Astrocyte (in vitro differentiated cells and primary cell): ENCODE data around the gene ITPA. TPM values are rescaled to one million over a fixed set of nuclear protein-coding genes. Genes with fewer than 3 reads are reported as not detected.

Experiments used
- DNase-seq: peaks from one replicate; pipeline ENCODE4 v3.0.0-alpha.2; 2010; ENCODE audit warnings: low read depth
- FAIRE-seq: peaks from 2 replicates; lab custom pipeline; 2011; peaks lifted over from hg19 to GRCh38; lab: Jason Lieb, UNC
- H2AFZ ChIP-seq: 2 replicates; pipeline ENCODE4 v1.6.0; 2012; ENCODE audit warnings: low read depth, low read length, inconsistent platforms
- H3K27ac ChIP-seq: 2 replicates; pipeline ENCODE4 v1.5.1; 2011; ENCODE audit warnings: low read depth, low read length, inconsistent platforms
- H3K27me3 ChIP-seq: 2 replicates; pipeline ENCODE4 v1.6.0; 2011; ENCODE audit warnings: low read length, inconsistent platforms; ENCODE audit not compliant: insufficient read depth
- H3K36me3 ChIP-seq: 2 replicates; pipeline ENCODE4 v1.5.1; 2011; ENCODE audit warnings: low read length, inconsistent platforms; ENCODE audit not compliant: insufficient read depth
- H3K4me1 ChIP-seq: 2 replicates; pipeline ENCODE4 v1.5.1; 2011; ENCODE audit warnings: low read length, inconsistent platforms; ENCODE audit not compliant: insufficient read depth
- H3K4me2 ChIP-seq: 2 replicates; pipeline ENCODE4 v1.6.0; 2012; ENCODE audit warnings: low read length, inconsistent platforms
- H3K4me3 ChIP-seq: 2 replicates; pipeline ENCODE4 v1.5.1; 2011; ENCODE audit warnings: low read depth, mild to moderate bottlenecking, low read length, inconsistent platforms; ENCODE audit not compliant: insufficient read depth
- H3K79me2 ChIP-seq: 2 replicates; pipeline ENCODE4 v1.6.0; 2012; ENCODE audit warnings: mild to moderate bottlenecking, low read length, inconsistent platforms; ENCODE audit not compliant: insufficient read depth
- H3K9ac ChIP-seq: 2 replicates; pipeline ENCODE4 v1.6.0; 2012; ENCODE audit warnings: mild to moderate bottlenecking, low read length, inconsistent platforms
- H3K9me3 ChIP-seq: 2 replicates; pipeline ENCODE4 v1.5.1; 2012; ENCODE audit warnings: low read depth, mild to moderate bottlenecking, low read length, inconsistent platforms; ENCODE audit not compliant: insufficient read depth
- H4K20me1 ChIP-seq: 2 replicates; pipeline ENCODE4 v1.6.0; 2012; ENCODE audit warnings: low read length, inconsistent platforms; ENCODE audit not compliant: insufficient read depth
- H3K27ac Mint-ChIP-seq: one replicate; pipeline ENCODE4 v1.8.0; 2021; ENCODE audit warnings: mild to moderate bottlenecking, mixed read lengths; ENCODE audit not compliant: unreplicated experiment
- H3K27me3 Mint-ChIP-seq: one replicate; pipeline ENCODE4 v1.8.0; 2021; ENCODE audit warnings: low read depth, mixed read lengths; ENCODE audit not compliant: unreplicated experiment
- H3K36me3 Mint-ChIP-seq: one replicate; pipeline ENCODE4 v1.8.0; 2021; ENCODE audit warnings: low read depth, mixed read lengths; ENCODE audit not compliant: unreplicated experiment
- H3K4me1 Mint-ChIP-seq: one replicate; pipeline ENCODE4 v1.8.0; 2021; ENCODE audit warnings: low read depth, mixed read lengths; ENCODE audit not compliant: unreplicated experiment
- H3K4me3 Mint-ChIP-seq: one replicate; pipeline ENCODE4 v1.8.0; 2021; ENCODE audit warnings: mild to moderate bottlenecking, moderate library complexity, mixed read lengths; ENCODE audit not compliant: unreplicated experiment
- H3K9me3 Mint-ChIP-seq: one replicate; pipeline ENCODE4 v1.8.0; 2021; ENCODE audit warnings: mild to moderate bottlenecking, mixed read lengths; ENCODE audit not compliant: unreplicated experiment
- EZH2 ChIP-seq: IDR thresholded peaks from 2 replicates; pipeline ENCODE4 v1.6.1; 2012; ENCODE audit warnings: mild to moderate bottlenecking, low read length, inconsistent platforms; ENCODE audit not compliant: insufficient read depth
- total RNA-seq: library from RNA; stranded (reverse); gene quantifications from 2 replicates; pipeline ENCODE4 v1.2.1, GENCODE V29; 2021
- TF ChIP-seq, protein P1 (sequence below): IDR thresholded peaks from 2 replicates; pipeline ENCODE4 v1.5.1; 2011; ENCODE audit warnings: low read depth, mild to moderate bottlenecking, inconsistent platforms, low read length, moderate library complexity; ENCODE audit not compliant: insufficient read depth

ITPA gene
- total RNA-seq, 1 donor from 2014 or later, result 55.5 TPM

GRCh38 chr20:3229798-3230197 is 20.5 kb downstream of the ITPA start:
- no peak for DNase-seq

GRCh38 chr20:3231116-3231515 is 21.8 kb downstream of the ITPA start:
- H3K27ac Mint-ChIP-seq, result no peak overlapping the region
- H3K9me3 Mint-ChIP-seq, result no peaks in the 10 kb centered on the region
- peaks cover 11% of the 10 kb centered on the region for H3K36me3 Mint-ChIP-seq
- Histone ChIP-seq H3K4me2 (no peak overlapping the region), H3K9ac (no peak overlapping the region), H3K9me3 (no peaks in the 10 kb centered on the region), H3K79me2 (no peaks in the 10 kb centered on the region), H2AFZ (no peak overlapping the region), H3K36me3 (no peaks in the 10 kb centered on the region), H3K27me3 (no peaks in the 10 kb centered on the region), H4K20me1 (peaks cover 7% of the 10 kb centered on the region), H3K4me1 (no peaks in the 10 kb centered on the region), H3K27ac (no peak overlapping the region), H3K4me3 (no peak overlapping the region)
- DNase-seq (no peak), FAIRE-seq (no peak)
- H3K4me3 Mint-ChIP-seq, result no peak overlapping the region
- peaks cover 9% of the 10 kb centered on the region for H3K27me3 Mint-ChIP-seq
- peaks cover 6% of the 10 kb centered on the region for H3K4me1 Mint-ChIP-seq
- TF ChIP-seq, protein P1, sequence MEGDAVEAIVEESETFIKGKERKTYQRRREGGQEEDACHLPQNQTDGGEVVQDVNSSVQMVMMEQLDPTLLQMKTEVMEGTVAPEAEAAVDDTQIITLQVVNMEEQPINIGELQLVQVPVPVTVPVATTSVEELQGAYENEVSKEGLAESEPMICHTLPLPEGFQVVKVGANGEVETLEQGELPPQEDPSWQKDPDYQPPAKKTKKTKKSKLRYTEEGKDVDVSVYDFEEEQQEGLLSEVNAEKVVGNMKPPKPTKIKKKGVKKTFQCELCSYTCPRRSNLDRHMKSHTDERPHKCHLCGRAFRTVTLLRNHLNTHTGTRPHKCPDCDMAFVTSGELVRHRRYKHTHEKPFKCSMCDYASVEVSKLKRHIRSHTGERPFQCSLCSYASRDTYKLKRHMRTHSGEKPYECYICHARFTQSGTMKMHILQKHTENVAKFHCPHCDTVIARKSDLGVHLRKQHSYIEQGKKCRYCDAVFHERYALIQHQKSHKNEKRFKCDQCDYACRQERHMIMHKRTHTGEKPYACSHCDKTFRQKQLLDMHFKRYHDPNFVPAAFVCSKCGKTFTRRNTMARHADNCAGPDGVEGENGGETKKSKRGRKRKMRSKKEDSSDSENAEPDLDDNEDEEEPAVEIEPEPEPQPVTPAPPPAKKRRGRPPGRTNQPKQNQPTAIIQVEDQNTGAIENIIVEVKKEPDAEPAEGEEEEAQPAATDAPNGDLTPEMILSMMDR, result no peak
- no peak for TF ChIP-seq EZH2

More at GRCh38 chr20:3229798-3230197, 20.5 kb downstream of the ITPA start:
- no peak for TF ChIP-seq EZH2
- TF ChIP-seq, protein P1, result no peak
- no peak for FAIRE-seq
- H3K4me1 Mint-ChIP-seq, result peaks cover 6% of the 10 kb centered on the region
- H3K9me3 ChIP-seq, result no peaks in the 10 kb centered on the region
- H3K27ac Mint-ChIP-seq, result no peak overlapping the region
- no peaks in the 10 kb centered on the region for H3K79me2 ChIP-seq
- H3K27ac ChIP-seq, result no peak overlapping the region
- H4K20me1 ChIP-seq, result no peaks in the 10 kb centered on the region
- H3K4me2 ChIP-seq, result no peak overlapping the region
- no peak overlapping the region for H2AFZ ChIP-seq
- no peaks in the 10 kb centered on the region for H3K9me3 Mint-ChIP-seq
- H3K36me3 Mint-ChIP-seq, result peaks cover 9% of the 10 kb centered on the region
- no peak overlapping the region for H3K4me3 Mint-ChIP-seq
- H3K27me3 Mint-ChIP-seq, result peaks cover 4% of the 10 kb centered on the region
- no peaks in the 10 kb centered on the region for H3K4me1 ChIP-seq
- no peak overlapping the region for H3K4me3 ChIP-seq
- no peak overlapping the region for H3K9ac ChIP-seq
- no peaks in the 10 kb centered on the region for H3K36me3 ChIP-seq
- no peaks in the 10 kb centered on the region for H3K27me3 ChIP-seq

DNA sequence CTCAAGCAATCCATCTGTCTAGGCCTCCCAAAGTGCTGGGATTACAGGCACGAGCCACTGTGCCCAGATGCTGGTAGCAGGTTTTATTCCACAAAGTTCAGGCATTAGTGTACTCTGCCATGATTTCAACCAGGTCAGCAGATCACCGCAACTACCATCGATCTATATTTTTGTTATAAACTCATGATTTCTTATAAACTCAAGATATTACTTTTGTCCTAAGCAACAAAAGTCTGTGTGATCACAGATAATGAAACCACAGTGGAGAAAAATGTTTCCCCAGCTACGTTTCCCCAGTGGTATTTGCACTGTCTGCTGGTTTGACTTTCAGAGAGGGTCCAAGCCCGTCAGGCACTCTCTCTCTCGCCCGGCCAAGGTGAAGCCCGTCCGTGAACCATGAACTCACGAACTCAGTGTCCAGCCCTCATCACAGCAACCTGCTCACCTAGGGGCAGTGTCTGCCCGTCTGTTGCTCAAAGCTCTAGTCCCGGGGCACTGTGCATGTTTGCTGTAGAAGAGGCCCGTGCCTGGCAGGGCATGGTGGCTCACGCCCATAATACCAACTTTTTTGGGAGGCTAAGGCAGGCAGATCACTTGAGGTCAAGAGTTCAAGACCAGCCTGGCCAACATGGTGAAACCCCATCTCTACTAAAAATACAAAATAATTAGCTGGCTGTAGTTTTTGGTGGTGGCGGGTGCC is 22.7 kb downstream of the ITPA start:
- H3K4me3 ChIP-seq, result no peak overlapping the region
- H3K4me3 Mint-ChIP-seq, result peak overlapping the region; percentile 1
- H3K36me3 ChIP-seq, result no peaks in the 10 kb centered on the region
- H3K9me3 ChIP-seq, result no peaks in the 10 kb centered on the region
- DNase-seq (no peak), FAIRE-seq (no peak)
- H3K27me3 ChIP-seq, result peaks cover 3% of the 10 kb centered on the region
- TF ChIP-seq, protein P1, result no peak
- TF ChIP-seq EZH2, result no peak
- H3K4me2 ChIP-seq, result no peak overlapping the region
- no peaks in the 10 kb centered on the region for H3K4me1 ChIP-seq
- peaks cover under 1% of the 10 kb centered on the region for H3K4me1 Mint-ChIP-seq
- no peaks in the 10 kb centered on the region for H3K9me3 Mint-ChIP-seq
- no peaks in the 10 kb centered on the region for H3K79me2 ChIP-seq
- no peak overlapping the region for H2AFZ ChIP-seq
- no peak overlapping the region for H3K27ac ChIP-seq
- peaks cover 12% of the 10 kb centered on the region for H4K20me1 ChIP-seq
- H3K9ac ChIP-seq, result no peak overlapping the region
- peaks cover 16% of the 10 kb centered on the region for H3K27me3 Mint-ChIP-seq
- no peak overlapping the region for H3K27ac Mint-ChIP-seq
- H3K36me3 Mint-ChIP-seq, result peaks cover 5% of the 10 kb centered on the region
